H1 (cell line): ENCODE data around the gene MAD2L2. TPM values are rescaled to one million over a fixed set of nuclear protein-coding genes. Genes with fewer than 3 reads are reported as not detected.

Experiments
- FOSL1 ChIP-seq: IDR thresholded peaks from 2 replicates; pipeline ENCODE4 v1.6.1; 2011; ENCODE audit warnings: mild to moderate bottlenecking, low read depth, low read length, moderate library complexity; ENCODE audit not compliant: insufficient read depth
- KDM4A ChIP-seq: IDR thresholded peaks from one replicate; pipeline ENCODE4 v1.7.1; 2012; ENCODE audit warnings: low read depth, mild to moderate bottlenecking, moderate library complexity, low read length, inconsistent platforms; ENCODE audit not compliant: severe bottlenecking
- USF2 ChIP-seq: IDR thresholded peaks from 2 replicates; pipeline ENCODE4 v1.6.1; 2011; ENCODE audit warnings: low read length, improper control_type of control experiment
- polyA plus RNA-seq, 7 experiments: library from polyadenylated mRNA; depleted of rRNA in 3 of 7; stranded (reverse) in 5 of 7; unstranded in 2 of 7; fragments of >200 nt in 5 of 7; fragments of 200-250 nt in 2 of 7; gene quantifications; 1 replicate in 5 of 7; 2 replicates in 1 of 7; 4 replicates in 1 of 7; pipeline versions ENCODE4 v1.2.1 to v1.2.3, GENCODE V29; 2011 to 2013; ENCODE audit warnings: missing spikeins in 2 of 7, mixed read lengths in 2 of 7
- total RNA-seq: library from RNA; stranded (reverse); fragmentation: NEBNext Ultra II Directional; extraction: Animal tissue kit (Norgen Biotek cat#: 25700); gene quantifications from 2 replicates; pipeline ENCODE4 v1.2.1, GENCODE V29; 2021

MAD2L2 gene
- total and polyA plus RNA-seq, 2 of the 8 experiments (the other 6 are each of a cell fraction or from before 2014, with no cell fraction given): 310 to 469 TPM

- TF ChIP-seq USF2 (no peak), FOSL1 (no peak), KDM4A (no peak)
Observed at GRCh38 chr1:11645270-11645669, 35.7 kb downstream of the MAD2L2 start (continued).
